Measurements from ENCODE around the gene RNF4. TPM values are rescaled to one million over a fixed set of nuclear protein-coding genes. Genes with fewer than 3 reads are reported as not detected.
"Not testable (repeated sequence)": the region's sequence is repeated elsewhere in the genome, so short reads cannot be mapped to it uniquely, and the experiment has no call there.

Gene RNF4
- polyA plus RNA-seq, 6 donors from 2014 or later, result 48.9 to 87.9 (median 64.8) TPM

DNA sequence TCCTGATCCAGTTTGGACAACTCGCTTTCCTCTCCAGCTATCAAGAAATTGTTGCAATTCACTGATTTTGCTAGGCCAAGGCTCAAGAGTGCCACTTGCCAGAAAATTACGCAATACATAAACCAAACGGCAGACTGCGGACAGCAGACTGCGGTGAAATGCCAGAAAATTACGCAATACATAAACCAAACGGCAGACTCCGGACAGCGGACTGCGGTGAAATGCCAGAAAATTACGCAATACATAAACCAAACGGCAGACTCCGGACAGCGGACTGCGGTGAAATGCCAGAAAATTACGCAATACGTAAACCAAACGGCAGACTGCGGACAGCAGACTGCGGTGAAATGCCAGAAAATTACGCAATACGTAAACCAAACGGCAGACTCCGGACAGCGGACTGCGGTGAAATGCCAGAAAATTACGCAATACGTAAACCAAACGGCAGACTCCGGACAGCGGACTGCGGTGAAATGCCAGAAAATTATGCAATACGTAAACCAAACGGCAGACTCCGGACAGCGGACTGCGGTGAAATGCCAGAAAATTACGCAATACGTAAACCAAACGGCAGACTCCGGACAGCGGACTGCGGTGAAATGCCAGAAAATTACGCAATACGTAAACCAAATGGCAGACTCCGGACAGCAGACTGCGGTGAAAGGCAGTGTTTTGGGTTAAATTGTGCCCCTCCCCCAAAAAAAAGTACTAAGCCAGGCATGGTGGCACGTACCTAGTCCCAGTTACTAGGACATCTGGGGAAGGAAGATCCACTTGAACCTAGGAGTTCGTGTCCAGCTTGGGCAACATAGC lies 38.8 kb upstream of the RNF4 start:
- peaks cover under 1 to 21% (median 19%) of the 10 kb centered on the region in 3 donors for H3K27me3 Mint-ChIP-seq
- not testable (repeated sequence) for H3K36me3 Mint-ChIP-seq; H3K27ac Mint-ChIP-seq; H3K9me3 Mint-ChIP-seq; ATAC-seq (ENCODE audit: low read depth in 2 of 2); H3K4me3 Mint-ChIP-seq; DNase-seq; H3K4me1 Mint-ChIP-seq

DNA sequence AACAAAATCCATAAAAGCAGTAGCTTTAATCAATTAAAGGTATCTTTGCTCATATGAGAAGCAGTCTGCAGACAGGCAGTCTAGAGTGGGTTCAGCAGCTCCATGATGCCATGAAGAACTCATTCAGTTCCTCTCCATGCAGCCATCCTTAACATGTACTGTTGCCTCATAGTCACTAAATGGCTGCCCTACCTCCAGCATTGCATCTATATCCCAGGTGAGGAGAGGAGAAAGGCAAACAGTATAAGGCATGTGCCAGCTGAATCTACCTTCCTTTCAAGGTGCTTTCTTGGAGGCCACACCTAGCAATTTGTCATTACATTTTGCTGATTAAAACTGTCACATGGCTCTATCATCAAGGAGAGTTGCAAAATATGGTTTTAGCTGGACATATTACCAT lies 36.9 kb upstream of the RNF4 start:
- no peak overlapping the region for H3K27ac Mint-ChIP-seq
- no peaks in the 10 kb centered on the region for H3K9me3 Mint-ChIP-seq
- H3K4me3 Mint-ChIP-seq, result no peak overlapping the region
- ATAC-seq (ENCODE audit: low read depth in 2 of 2) (no peak), DNase-seq (no peak)
- no peaks in the 10 kb centered on the region for H3K4me1 Mint-ChIP-seq
- peaks cover 0 to 20% (median 16%) of the 10 kb centered on the region in 3 donors for H3K27me3 Mint-ChIP-seq
- H3K36me3 Mint-ChIP-seq, result no peaks in the 10 kb centered on the region

- DNase-seq (no peak), ATAC-seq (ENCODE audit: low read depth in 2 of 2) (no peak)
- Mint-ChIP-seq H3K27me3 (peaks cover 0 to 19% (median 13%) of the 10 kb centered on the region in 3 donors), H3K9me3 (no peaks in the 10 kb centered on the region), H3K27ac (no peak overlapping the region), H3K4me3 (no peak overlapping the region), H3K36me3 (no peaks in the 10 kb centered on the region), H3K4me1 (no peaks in the 10 kb centered on the region)
Observed at GRCh38 chr4:2432991-2433530, 35.8 kb upstream of the RNF4 start.

GRCh38 chr4:2433609-2434350 lies 35.1 kb upstream of the RNF4 start:
- Mint-ChIP-seq H3K27me3 (peaks cover 0 to 12% (median 5%) of the 10 kb centered on the region in 3 donors), H3K4me1 (no peaks in the 10 kb centered on the region), H3K27ac (no peak overlapping the region), H3K4me3 (no peak overlapping the region), H3K36me3 (no peaks in the 10 kb centered on the region), H3K9me3 (no peaks in the 10 kb centered on the region)
- ATAC-seq (ENCODE audit: low read depth in 2 of 2) (no peak), DNase-seq (no peak)

- no peaks in the 10 kb centered on the region for H3K36me3 Mint-ChIP-seq
- H3K4me3 Mint-ChIP-seq, result no peak overlapping the region
- no peaks in the 10 kb centered on the region for H3K9me3 Mint-ChIP-seq
- DNase-seq (no peak), ATAC-seq (ENCODE audit: low read depth in 2 of 2) (no peak)
- peaks cover 0 to 6% (median 0%) of the 10 kb centered on the region in 3 donors for H3K27me3 Mint-ChIP-seq
- H3K4me1 Mint-ChIP-seq, result no peaks in the 10 kb centered on the region
- H3K27ac Mint-ChIP-seq, result no peak overlapping the region
Observed at GRCh38 chr4:2434420-2434819, 34.5 kb upstream of the RNF4 start.

- Mint-ChIP-seq H3K4me3 (no peak overlapping the region), H3K36me3 (no peaks in the 10 kb centered on the region), H3K27me3 (peaks cover 0 to 6% (median 0%) of the 10 kb centered on the region in 3 donors), H3K27ac (no peak overlapping the region), H3K9me3 (no peaks in the 10 kb centered on the region), H3K4me1 (peaks cover 0 to under 1% (median 0%) of the 10 kb centered on the region in 3 donors)
- DNase-seq, result no peak
- ATAC-seq (ENCODE audit: low read depth in 2 of 2), result no peak
Observed at GRCh38 chr4:2436301-2436700, 32.6 kb upstream of the RNF4 start.

- Mint-ChIP-seq H3K4me3 (no peak overlapping the region), H3K36me3 (no peaks in the 10 kb centered on the region), H3K4me1 (peaks cover 2 to 6% (median 4%) of the 10 kb centered on the region in 3 donors), H3K27me3 (peaks cover 0 to 6% (median 0%) of the 10 kb centered on the region in 3 donors), H3K27ac (no peak overlapping the region), H3K9me3 (no peaks in the 10 kb centered on the region)
- ATAC-seq (ENCODE audit: low read depth in 2 of 2) (no peak), DNase-seq (no peak)
Observed at GRCh38 chr4:2436761-2437474, 32.0 kb upstream of the RNF4 start.

DNA sequence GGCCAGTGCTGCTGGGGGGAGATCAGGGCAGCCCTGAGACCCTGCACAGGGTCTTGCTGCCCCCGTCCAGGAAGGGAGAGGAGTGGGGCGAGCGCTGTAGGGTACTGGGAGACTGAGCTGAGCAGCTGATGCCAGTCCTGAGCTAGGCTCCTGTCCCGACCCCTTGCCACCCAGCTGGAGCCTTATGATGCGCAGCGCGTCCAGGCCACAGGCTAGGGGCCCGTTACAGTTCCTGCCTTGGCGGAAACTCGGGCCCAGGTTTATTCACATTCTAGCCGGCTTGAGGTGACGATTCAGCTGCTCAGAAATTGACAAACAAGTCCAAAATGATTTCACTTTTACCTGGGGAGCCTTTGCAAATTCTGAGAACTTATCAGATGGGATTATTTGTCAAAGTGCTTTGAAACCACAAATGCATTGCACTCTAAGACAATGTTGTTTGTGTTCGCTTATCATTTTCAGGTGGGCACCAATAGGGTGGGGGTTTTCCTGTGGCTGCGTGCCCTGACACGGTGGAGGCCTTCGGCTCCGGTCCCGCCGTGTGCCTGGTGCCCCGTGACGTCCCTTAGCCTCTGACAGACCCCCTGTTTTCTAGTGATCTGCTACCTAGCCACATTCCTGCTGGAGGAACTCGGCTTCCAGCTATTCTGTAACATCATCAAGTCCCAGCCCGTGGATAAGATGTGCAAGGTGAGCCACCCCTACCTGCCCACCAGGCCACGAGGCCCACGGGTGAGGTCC lies 31.3 kb upstream of the RNF4 start:
- peaks cover 2 to 8% (median 4%) of the 10 kb centered on the region in 3 donors for H3K4me1 Mint-ChIP-seq
- H3K36me3 Mint-ChIP-seq, result no peaks in the 10 kb centered on the region
- no peak for DNase-seq
- no peaks in the 10 kb centered on the region for H3K9me3 Mint-ChIP-seq
- H3K27ac Mint-ChIP-seq, result no peak overlapping the region
- no peak overlapping the region for H3K4me3 Mint-ChIP-seq
- H3K27me3 Mint-ChIP-seq, result peaks cover 0 to 6% (median 0%) of the 10 kb centered on the region in 3 donors
- no peak for ATAC-seq (ENCODE audit: low read depth in 2 of 2)

GRCh38 chr4:2438822-2439718 lies 29.8 kb upstream of the RNF4 start:
- no peak overlapping the region for H3K27ac Mint-ChIP-seq
- no peaks in the 10 kb centered on the region for H3K9me3 Mint-ChIP-seq
- no peaks in the 10 kb centered on the region for H3K36me3 Mint-ChIP-seq
- peaks cover 2 to 8% (median 4%) of the 10 kb centered on the region in 3 donors for H3K4me1 Mint-ChIP-seq
- H3K4me3 Mint-ChIP-seq, result peak overlapping the region in 1 of 8 donors; percentile 33
- ATAC-seq (ENCODE audit: low read depth in 2 of 2) (no peak), DNase-seq (no peak)
- H3K27me3 Mint-ChIP-seq, result peaks cover 0 to under 1% (median 0%) of the 10 kb centered on the region in 3 donors

DNA sequence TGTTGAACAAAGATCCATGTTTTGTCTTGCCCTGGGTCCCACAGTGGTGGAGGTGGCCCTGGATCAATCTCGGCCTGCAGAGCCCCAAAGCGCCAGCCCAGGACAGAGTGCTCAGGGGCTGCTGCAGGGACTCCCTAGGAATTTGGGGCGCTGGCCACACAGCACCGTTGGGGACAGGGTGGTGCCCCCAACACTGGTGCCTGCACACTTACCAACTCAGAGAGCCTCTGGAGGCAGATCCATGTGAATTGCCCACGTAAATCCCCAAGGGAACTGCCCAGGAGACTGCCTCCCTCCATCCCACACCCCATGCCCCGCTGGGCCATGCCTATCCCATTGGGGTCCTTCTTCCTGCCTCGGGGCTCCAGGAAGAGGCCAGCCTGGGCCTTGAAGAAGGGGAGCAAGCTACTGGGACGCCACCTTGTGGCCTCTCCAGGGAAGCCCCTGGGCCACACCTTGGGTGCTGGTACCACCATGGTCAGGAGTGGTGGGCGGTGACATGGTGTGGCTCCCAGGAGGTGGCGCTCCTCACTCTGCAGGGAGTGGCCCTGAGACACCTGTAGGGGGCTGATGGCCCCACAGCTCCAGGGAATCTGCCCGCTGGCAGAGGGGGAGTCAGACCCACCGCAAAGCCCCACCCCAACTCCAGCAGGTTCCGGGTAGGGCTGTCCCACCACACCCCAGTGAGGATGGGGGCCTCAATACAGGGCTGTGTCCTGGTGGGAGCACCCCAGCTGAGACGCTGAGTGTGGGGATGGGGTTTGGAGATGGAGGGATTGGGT lies 27.3 kb upstream of the RNF4 start:
- DNase-seq (peak; percentile 61), ATAC-seq (ENCODE audit: low read depth in 2 of 2) (peak; percentile 97)
- no peaks in the 10 kb centered on the region for H3K27me3 Mint-ChIP-seq
- H3K4me3 Mint-ChIP-seq, result peak overlapping the region in 1 of 8 donors; percentile 83
- H3K36me3 Mint-ChIP-seq, result no peaks in the 10 kb centered on the region
- no peaks in the 10 kb centered on the region for H3K9me3 Mint-ChIP-seq
- H3K27ac Mint-ChIP-seq, result peak overlapping the region in 2 of 6 donors; percentile 47 to 71
- H3K4me1 Mint-ChIP-seq, result peaks cover 2 to 8% (median 4%) of the 10 kb centered on the region in 3 donors

DNA sequence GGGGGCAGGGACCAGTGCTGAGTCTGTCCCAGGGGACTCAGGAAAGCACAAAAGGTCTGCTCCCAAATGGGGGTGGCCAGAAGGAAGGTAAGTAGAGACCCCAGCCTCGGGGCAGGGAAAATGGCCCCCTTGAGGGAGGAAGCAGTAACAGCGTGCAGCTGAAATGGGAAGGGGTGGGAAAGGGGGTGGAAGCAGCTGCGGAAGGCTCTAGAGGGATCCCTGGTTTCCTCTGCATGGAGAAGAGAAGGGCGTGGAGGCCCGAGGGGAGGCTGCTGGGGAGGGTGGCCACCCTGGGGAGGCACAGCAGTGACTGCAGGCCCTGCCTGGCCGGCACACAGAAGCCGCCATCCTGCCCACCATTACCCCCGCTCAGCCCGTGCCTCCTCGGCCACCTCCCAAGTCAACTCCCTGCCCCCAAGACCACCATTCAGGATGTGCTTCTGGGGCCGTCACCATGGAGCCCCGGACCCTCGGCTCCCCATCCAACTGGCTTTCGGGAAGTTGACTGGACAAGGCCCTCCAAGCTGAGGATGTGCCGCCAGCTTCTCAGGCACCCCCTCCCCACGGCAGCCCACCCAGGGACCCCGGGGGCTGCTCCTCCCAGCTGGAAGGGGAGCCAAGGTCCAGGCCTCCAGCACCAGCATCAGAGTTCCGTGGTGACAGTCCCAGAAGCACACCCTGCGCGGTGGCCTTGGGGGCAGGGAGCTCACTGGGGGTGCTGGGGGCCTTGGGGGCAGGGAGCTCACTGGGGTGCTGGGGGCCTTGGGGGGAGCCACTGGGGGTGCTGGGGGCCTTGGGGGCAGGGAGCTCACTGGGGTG lies 26.5 kb upstream of the RNF4 start:
- H3K27ac Mint-ChIP-seq, result peak overlapping the region in 1 of 6 donors; percentile 71
- no peak overlapping the region for H3K4me3 Mint-ChIP-seq
- H3K27me3 Mint-ChIP-seq, result no peaks in the 10 kb centered on the region
- H3K36me3 Mint-ChIP-seq, result no peaks in the 10 kb centered on the region
- peak in 1 of 2 donors; percentile 5 for ATAC-seq (ENCODE audit: low read depth in 2 of 2)
- peaks cover 2 to 8% (median 4%) of the 10 kb centered on the region in 3 donors for H3K4me1 Mint-ChIP-seq
- no peak for DNase-seq
- no peaks in the 10 kb centered on the region for H3K9me3 Mint-ChIP-seq

Data from naive B cell (primary cell).